Measurements from ENCODE around the gene TST. TPM values are rescaled to one million over a fixed set of nuclear protein-coding genes. Genes with fewer than 3 reads are reported as not detected.

TST gene
- total RNA-seq, 1 donor from 2014 or later, result 21.3 TPM

DNA sequence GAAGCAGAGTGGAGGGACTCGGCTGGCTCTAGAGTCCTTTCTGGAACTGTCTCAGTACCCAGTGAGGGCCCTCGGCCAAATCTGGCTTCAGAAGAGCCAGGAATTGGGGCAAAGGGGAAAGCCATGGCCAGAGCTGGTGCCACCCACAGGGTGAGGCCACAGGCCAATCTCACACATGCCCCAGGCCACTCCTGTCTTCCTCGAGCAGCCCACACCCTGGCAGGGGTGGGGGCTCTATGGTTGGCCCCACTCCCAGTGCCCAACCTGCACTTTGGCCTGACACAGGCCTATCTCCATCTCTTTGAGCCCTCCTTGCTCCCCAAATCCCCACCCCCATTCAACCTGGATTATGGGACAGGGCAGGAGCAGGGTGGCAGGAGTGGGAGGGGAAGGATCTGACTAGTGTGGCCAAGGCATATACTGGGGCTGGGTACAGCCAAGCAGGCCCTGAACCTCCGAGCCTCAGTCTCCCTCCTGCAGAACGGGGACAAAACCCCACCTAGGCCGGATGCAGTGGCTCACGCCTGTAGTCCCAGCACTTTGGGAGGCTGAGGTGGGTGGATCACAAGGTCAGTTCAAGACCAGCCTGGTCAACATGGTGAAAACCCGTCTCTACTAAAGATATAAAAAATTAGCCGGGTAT, 6.9 kb downstream of the TST start:
- Mint-ChIP-seq H3K4me1 (peaks cover under 1% of the 10 kb centered on the region), H3K27me3 (ENCODE audit: low read depth) (peaks cover 11% of the 10 kb centered on the region), H3K36me3 (no peaks in the 10 kb centered on the region), H3K27ac (no peak overlapping the region), H3K4me3 (no peak overlapping the region), H3K9me3 (no peaks in the 10 kb centered on the region)
- no peak for DNase-seq (ENCODE audit: low spot score in 2 of 2, unreplicated experiment in 2 of 2)
- TF ChIP-seq, protein P1, sequence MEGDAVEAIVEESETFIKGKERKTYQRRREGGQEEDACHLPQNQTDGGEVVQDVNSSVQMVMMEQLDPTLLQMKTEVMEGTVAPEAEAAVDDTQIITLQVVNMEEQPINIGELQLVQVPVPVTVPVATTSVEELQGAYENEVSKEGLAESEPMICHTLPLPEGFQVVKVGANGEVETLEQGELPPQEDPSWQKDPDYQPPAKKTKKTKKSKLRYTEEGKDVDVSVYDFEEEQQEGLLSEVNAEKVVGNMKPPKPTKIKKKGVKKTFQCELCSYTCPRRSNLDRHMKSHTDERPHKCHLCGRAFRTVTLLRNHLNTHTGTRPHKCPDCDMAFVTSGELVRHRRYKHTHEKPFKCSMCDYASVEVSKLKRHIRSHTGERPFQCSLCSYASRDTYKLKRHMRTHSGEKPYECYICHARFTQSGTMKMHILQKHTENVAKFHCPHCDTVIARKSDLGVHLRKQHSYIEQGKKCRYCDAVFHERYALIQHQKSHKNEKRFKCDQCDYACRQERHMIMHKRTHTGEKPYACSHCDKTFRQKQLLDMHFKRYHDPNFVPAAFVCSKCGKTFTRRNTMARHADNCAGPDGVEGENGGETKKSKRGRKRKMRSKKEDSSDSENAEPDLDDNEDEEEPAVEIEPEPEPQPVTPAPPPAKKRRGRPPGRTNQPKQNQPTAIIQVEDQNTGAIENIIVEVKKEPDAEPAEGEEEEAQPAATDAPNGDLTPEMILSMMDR (IDR thresholded peaks at IDR 0.05; ENCODE audit: unreplicated experiment), result no peak

DNA sequence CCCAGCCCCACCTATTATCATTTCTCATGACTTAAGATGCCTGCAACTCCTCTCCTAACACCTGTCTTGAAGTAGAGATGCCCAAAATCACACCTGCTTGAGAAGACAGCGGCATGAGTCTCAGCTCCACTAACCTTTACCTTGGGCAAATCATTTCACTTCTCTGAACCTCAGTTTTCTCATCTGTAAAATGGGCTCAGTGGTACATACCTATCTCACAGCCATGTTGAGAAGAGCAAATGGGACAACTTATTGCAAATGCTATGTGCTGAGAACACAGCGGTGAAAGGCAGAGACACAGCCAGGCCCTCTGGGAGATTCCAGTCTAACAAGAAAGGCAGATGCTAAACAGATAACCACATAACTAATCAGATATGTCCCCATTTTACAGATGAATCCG, 7.8 kb downstream of the TST start:
- H3K9me3 Mint-ChIP-seq, result no peaks in the 10 kb centered on the region
- no peaks in the 10 kb centered on the region for H3K36me3 Mint-ChIP-seq
- no peak for DNase-seq (ENCODE audit: low spot score in 2 of 2, unreplicated experiment in 2 of 2)
- TF ChIP-seq, protein P1 (IDR thresholded peaks at IDR 0.05; ENCODE audit: unreplicated experiment), result no peak
- H3K27ac Mint-ChIP-seq, result no peak overlapping the region
- H3K4me3 Mint-ChIP-seq, result no peak overlapping the region
- H3K4me1 Mint-ChIP-seq, result no peaks in the 10 kb centered on the region
- H3K27me3 Mint-ChIP-seq (ENCODE audit: low read depth), result peaks cover 19% of the 10 kb centered on the region

DNA sequence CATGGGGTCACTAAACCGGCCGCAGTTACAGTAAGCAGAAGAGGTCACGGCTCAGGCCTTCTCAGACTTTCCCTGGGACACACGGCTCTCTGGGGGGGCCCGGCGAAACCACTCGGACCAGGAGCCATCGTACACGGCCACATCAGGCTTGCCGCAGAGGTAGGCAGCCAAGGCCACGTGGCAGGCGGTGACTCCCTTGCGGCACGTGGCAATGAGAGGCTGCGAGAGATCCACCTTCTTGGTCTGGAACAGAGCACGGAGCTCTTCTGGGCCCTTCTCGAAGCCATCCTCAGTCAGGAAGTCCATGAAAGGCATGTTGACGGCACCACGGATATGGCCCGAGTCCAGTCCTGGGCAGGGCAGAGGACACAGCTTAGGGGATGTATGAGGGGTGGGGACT, 8.3 kb downstream of the TST start:
- H3K4me3 Mint-ChIP-seq, result no peak overlapping the region
- H3K9me3 Mint-ChIP-seq, result no peaks in the 10 kb centered on the region
- peaks cover 23% of the 10 kb centered on the region for H3K27me3 Mint-ChIP-seq (ENCODE audit: low read depth)
- H3K36me3 Mint-ChIP-seq, result no peaks in the 10 kb centered on the region
- TF ChIP-seq, protein P1 (IDR thresholded peaks at IDR 0.05; ENCODE audit: unreplicated experiment), result no peak
- H3K4me1 Mint-ChIP-seq, result no peaks in the 10 kb centered on the region
- H3K27ac Mint-ChIP-seq, result no peak overlapping the region
- no peak for DNase-seq (ENCODE audit: low spot score in 2 of 2, unreplicated experiment in 2 of 2)

DNA sequence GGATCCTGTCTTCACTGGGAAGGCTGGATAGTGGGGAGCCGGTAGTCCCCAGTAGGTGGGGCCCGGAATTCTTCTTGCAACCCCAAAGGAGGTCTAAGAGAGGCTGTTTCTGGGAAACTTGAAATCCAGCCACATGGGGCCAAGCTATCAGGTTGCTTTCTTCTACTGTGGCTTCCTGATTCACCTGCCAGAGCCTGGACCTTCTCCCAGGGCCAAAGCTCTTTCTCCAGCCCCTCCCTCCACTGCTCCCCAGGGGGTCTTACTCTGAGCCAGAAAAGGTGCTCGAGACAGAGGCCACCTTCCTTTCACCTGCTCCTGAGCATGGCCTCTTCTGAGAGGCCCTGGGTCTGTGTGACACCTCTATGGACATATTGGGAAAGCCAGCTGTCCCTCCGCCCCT, 9.1 kb downstream of the TST start:
- Mint-ChIP-seq H3K9me3 (peaks cover 2% of the 10 kb centered on the region), H3K27me3 (ENCODE audit: low read depth) (peaks cover 31% of the 10 kb centered on the region), H3K27ac (no peak overlapping the region), H3K4me1 (no peaks in the 10 kb centered on the region), H3K36me3 (no peaks in the 10 kb centered on the region), H3K4me3 (no peak overlapping the region)
- no peak for DNase-seq (ENCODE audit: low spot score in 2 of 2, unreplicated experiment in 2 of 2)
- TF ChIP-seq, protein P1 (IDR thresholded peaks at IDR 0.05; ENCODE audit: unreplicated experiment), result no peak

DNA sequence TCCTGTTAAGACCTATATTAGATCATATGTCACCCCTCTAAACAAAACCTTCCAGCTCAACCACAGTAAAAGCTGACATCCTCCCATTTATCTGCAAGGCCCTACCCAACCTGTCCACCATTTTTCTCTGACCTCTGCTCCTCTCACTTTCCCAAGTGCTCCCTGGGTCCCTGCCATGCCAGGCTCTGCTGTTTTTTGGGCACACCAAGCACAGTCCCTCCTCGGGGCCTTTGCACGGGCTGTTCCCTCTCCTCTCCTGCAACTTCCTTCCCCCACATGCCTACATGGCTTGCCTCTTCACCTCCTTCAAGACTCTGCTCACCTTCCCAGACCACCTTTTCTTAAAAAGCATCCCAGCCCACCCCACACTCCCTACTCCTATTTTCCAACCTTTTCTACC, 9.8 kb downstream of the TST start:
- TF ChIP-seq, protein P1 (IDR thresholded peaks at IDR 0.05; ENCODE audit: unreplicated experiment), result no peak
- H3K27ac Mint-ChIP-seq, result no peak overlapping the region
- peaks cover 32% of the 10 kb centered on the region for H3K27me3 Mint-ChIP-seq (ENCODE audit: low read depth)
- H3K9me3 Mint-ChIP-seq, result peaks cover 4% of the 10 kb centered on the region
- DNase-seq (ENCODE audit: low spot score in 2 of 2, unreplicated experiment in 2 of 2), result no peak
- H3K36me3 Mint-ChIP-seq, result no peaks in the 10 kb centered on the region
- H3K4me1 Mint-ChIP-seq, result no peaks in the 10 kb centered on the region
- no peak overlapping the region for H3K4me3 Mint-ChIP-seq

DNA sequence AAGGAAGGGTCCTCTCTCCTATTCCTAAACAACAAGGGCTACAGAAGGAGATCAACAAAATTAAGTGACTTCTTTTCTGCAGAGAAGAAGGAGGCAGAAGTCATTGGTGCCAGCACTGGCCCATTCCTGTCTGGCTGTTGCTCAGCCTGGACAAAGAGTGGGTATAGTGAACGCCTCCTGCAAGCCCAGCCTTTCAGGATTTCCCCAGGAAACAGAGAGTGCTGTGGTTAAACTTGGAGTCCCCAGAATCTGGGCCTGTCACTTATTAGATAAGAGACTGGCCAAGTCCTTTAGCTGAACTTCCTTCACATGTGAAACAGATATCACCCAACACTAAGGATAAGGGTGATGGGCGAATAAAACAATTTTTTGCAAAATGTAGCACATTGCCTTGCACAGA, 10.9 kb downstream of the TST start:
- H3K4me1 Mint-ChIP-seq, result no peaks in the 10 kb centered on the region
- no peak overlapping the region for H3K4me3 Mint-ChIP-seq
- H3K9me3 Mint-ChIP-seq, result peaks cover 4% of the 10 kb centered on the region
- H3K27ac Mint-ChIP-seq, result no peak overlapping the region
- TF ChIP-seq, protein P1 (IDR thresholded peaks at IDR 0.05; ENCODE audit: unreplicated experiment), result no peak
- no peaks in the 10 kb centered on the region for H3K36me3 Mint-ChIP-seq
- DNase-seq (ENCODE audit: low spot score in 2 of 2, unreplicated experiment in 2 of 2), result no peak
- H3K27me3 Mint-ChIP-seq (ENCODE audit: low read depth), result peaks cover 37% of the 10 kb centered on the region

All from mesothelial cell of epicardium (in vitro differentiated cells).